NCI-H146 (cell line): ENCODE measurements around the gene PNMA1.

Experiments used
- DNase-seq: peaks from one replicate; lab custom pipeline; 2025; lab: John Stamatoyannopoulos, UW

Gene PNMA1

DNA sequence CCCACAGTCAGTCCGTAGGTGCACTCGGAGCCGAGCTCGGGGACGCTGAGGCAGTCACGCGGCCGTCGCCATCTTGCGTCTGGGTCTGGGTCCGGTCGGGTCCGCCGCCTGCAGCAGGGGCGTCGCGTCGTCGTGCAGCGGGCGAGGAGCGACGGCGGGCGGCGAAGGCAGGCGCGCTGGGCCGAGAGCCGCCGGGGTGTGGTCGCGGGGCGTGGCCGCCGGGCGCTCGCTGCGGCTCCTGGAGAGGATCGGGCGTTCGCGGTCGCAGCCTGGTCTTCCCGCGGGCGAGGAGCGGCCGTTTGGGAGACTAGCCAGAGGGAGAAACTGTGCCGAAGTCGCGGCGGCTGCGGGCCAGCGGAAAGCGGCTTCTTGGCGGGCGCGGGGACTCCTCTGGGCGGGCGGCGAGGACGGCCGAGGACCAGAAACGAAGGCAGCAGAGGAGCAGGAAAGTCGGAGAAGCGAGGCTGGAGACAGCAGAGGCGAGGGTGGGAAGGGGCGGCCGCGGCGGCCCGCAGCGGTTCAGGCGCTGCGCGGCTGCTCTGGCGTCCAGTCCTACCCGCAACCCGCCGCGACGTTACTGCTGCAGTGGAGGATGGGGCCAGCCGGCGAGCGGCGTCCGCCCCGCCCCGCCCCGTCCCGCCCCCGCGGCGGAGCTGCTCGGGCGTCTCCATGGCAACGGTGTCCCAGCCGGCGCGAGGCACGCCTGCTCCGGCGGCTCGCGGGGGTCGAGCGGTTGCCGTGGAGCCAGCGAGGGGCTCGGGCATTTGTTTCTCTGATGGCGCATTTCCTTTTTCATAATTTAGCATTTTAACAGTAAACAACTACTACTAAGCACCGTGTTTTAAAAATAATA lies at the start of gene PNMA1:
Gene PNMA1 (minus strand): TSS at position 582 of the 853 bp plus-strand sequence. CDS start 745 bp downstream, outside the sequence.
- peak; percentile 83 for DNase-seq

GRCh38 chr14:73763396-73763795 lies 49.2 kb upstream of the PNMA1 start:
- peak; percentile 18 for DNase-seq

- no peak for DNase-seq
These were observed 48.2 kb upstream of the PNMA1 start for GRCh38 chr14:73762375-73762822.

DNA sequence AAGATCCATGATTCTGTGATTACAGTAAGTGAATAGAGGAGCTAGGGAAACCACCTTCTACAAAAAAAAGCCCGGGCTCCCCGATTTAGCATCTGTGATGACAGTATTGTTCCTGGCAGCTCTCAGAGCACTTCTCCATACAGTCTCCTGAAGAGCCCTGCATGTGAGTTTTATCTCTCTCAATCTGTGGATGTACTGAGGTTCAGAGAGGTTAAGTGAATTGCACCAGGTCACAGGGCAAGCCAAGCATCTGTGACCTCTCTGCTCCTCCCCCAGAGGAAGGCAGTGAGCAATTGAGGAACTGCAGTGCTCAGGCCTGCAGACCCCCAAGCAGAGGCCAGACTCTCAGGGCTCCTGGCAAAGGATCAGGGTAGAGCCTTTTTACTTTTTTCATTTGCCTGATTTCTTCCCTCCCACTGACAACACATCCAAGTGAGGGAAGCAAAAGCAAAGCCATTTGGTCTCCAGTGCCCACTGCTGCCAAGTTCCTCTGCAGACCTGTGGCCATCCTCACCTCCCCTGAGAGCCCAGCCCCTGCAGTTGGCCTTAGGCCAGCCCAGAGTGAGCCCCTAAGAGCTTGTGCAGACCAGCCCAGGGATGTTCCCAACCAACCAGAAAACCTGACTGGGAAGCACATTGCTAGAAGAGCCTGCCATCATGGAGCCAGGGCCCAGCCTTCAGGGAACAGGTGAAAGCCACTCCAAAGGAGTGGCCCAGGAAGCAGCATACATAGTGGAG lies 47.6 kb upstream of the PNMA1 start:
- no peak for DNase-seq

- DNase-seq = no peak
These were observed 46.7 kb upstream of the PNMA1 start for GRCh38 chr14:73760598-73761586.

GRCh38 chr14:73759714-73760597 lies 45.8 kb upstream of the PNMA1 start:
- peak; percentile 89 for DNase-seq

- peak; percentile 55 for DNase-seq
These were observed 45.1 kb upstream of the PNMA1 start for GRCh38 chr14:73759183-73759713.

- DNase-seq = peak; percentile 74
These were observed 44.4 kb upstream of the PNMA1 start for GRCh38 chr14:73758392-73759182.

- DNase-seq = peak; percentile 38
These were observed 43.8 kb upstream of the PNMA1 start for GRCh38 chr14:73757876-73758391.

GRCh38 chr14:73757381-73757780 lies 43.2 kb upstream of the PNMA1 start:
- no peak for DNase-seq

DNA sequence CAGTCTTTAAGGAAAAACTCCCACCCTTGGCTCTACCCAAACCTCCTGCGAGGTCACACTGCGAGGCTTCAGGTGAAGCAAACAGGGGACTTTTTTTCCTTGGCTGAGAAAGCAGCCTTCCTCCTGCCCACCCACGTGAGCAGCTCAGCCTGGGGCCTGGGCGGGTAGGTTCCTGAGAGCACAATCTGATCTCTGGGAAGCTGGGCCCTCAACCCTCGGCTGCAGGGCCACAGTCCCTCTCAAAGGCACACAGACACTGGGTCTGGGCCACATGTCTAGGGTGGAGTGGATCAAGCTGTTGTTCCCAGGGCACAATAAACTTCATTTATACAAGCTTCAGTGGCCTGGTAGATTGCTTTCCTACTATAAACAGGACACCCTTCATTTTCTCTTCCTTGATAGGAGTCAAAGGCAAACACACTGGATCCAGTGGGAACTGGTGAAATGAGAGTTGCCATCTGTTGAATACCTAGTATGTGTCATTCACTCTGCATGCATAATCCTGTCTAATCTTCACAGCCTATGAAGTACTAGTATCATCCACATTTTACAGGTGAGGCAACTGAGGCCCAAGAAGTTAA lies 41.3 kb upstream of the PNMA1 start:
- no peak for DNase-seq

DNA sequence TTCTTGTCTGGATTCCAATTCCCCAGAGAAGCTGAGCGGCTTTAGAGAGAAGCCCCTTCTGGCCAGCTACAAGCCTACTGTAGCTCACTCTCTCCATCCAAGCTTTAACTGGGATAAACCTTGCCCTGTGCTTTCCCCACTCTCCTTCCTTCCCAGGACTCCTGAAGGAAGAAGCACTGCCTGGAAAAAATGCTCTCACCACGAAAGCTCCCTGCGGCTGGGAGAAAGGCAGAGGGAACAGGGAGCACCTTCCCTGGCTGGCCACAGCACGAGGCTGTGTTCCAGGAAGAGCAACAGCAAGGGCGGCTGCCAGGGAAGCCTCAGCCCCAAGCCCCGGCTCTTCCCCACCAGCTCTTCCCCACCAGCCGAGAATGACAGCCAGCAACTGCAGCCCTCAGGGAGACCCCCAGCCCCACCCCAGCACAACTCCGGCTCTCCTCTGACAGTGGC lies 40.8 kb upstream of the PNMA1 start:
- no peak for DNase-seq

DNA sequence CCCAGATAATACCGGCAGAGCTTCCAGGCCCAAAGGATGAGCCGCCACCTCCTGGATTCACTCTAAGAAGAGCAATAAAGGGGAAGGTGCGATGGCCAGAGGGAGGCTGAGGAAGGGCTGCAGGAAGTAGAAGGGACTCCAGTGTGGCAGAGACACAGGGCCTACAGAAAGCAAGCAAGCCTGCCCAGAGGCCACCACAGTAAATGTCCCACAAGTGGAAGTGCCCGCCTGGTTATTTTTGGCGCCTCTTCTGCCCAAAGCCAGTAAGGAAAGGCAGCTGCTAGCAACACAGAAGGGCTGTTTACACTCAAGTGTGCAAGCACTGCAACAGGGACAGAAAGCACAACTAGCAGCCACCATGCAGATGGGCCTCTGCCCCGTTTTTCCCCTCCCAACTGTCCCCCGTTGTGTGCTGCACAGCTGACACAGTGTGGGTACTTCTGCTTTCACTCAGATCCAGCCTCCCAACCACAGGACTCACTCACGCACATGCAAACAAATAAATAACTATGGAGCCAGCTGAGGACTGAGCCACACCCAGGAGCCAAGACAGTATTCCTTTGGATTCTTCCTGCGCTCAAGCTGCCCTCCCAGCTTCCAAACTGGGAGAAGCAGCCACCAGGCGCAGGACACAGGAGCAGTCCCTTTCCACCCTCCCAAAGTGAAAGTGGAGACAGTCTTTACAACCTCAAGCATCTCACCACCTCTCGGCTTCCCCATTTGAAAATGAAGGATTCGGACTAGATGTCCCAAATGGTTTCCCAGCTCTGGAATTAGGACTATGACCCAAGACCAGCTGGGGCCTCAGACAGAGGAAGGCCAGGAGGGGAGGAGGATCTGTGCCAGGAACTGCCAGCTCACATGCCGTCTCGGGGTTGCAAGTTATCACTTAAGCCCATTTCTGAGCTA lies 40.0 kb upstream of the PNMA1 start:
- DNase-seq = no peak

DNA sequence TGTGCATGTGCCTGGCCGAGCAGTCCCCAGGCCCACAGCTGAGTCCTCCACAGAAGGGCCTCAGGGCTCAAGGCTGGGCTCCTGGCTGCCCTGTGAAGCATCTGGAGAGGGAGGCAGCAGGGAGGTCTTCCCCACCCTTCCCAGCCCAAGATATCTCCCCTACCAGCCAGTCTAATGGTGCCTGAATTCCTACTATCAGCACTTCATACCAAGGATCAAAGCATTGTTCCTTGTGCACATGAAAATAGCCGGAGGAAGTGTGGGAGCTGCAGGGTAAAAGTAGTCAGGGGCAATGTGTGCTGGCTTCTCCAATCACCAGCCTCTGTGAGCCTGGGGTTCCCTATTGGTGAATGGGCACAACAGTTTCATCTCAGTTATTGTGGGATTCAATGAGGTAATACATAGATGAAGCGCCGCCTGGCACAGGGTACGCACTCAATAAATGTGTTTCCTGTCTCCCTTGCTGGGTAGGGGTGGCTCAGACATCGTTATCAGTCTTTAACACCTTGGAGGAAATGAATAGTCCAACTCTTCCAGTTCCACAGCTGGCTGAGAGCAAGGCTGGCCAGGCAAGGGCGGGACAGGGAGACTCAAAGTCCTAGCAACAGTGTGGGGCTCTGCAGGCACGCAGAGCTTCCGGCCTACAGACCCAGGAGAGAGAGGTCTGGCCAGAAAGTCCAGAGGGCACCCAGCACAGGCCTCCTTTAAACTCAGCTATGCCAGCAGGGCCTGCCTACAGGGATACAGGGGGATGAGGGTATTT lies 39.1 kb upstream of the PNMA1 start:
- DNase-seq = no peak

DNA sequence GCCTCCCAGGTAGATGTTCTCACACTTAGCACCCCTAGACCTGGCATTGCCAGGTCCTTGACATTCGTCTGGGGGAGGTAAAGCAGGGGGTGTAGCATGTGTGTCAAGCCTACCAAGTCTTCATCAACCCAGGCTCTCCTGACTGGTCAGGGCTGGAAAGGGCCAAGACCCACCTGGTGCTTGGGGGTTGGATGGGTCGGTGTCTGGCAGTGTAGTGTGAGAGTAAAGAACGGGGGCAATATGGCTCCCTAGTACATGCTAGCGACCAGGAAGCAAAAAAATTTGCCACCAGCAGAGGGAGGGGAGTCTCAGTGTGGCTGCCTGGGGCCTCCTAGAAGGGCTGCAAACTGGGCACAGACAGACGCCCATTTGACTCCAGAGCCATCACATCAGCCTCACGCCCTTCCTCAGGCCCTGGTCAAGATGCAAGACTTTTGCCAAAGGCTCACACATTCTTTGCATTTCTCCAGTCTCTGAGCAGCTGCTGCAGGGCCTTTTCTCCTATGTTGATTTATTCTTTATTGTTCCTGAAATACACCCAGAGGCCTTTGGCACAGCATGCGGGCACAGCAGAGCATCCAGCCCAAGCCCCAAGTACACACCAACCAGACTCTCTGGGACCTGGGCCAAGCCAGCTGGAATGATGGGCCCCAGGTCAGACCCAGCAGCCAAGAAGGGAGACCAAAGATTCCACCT lies 38.3 kb upstream of the PNMA1 start:
- no peak for DNase-seq

- no peak for DNase-seq
These were observed 37.0 kb upstream of the PNMA1 start for GRCh38 chr14:73751157-73751691.
